ENCODE results near the gene ARHGEF3.
A peak's percentile ranks its signal among the peaks of the same experiment; 100 is the strongest.

Gene ARHGEF3

GRCh38 chr3:56795097-56795828 lies 6.5 kb downstream of the ARHGEF3 start:
- DNase-seq, result no peak

GRCh38 chr3:56792193-56792592 lies 9.6 kb downstream of the ARHGEF3 start:
- no peak for DNase-seq

- no peak for DNase-seq
Measured at GRCh38 chr3:56790016-56790821, 11.5 kb downstream of the ARHGEF3 start.

- DNase-seq, result no peak
Measured at GRCh38 chr3:56789076-56789475, 12.7 kb downstream of the ARHGEF3 start.

GRCh38 chr3:56788521-56788920 lies 13.2 kb downstream of the ARHGEF3 start:
- no peak for DNase-seq

GRCh38 chr3:56787784-56788256 lies 13.9 kb downstream of the ARHGEF3 start:
- DNase-seq, result no peak

GRCh38 chr3:56787258-56787775 lies 14.4 kb downstream of the ARHGEF3 start:
- no peak for DNase-seq

GRCh38 chr3:56785499-56785898 lies 16.2 kb downstream of the ARHGEF3 start:
- no peak for DNase-seq

GRCh38 chr3:56784448-56785001 lies 17.2 kb downstream of the ARHGEF3 start:
- DNase-seq, result no peak

GRCh38 chr3:56783644-56784447 lies 17.9 kb downstream of the ARHGEF3 start:
- DNase-seq, result peak; percentile 50

GRCh38 chr3:56782906-56783305 lies 18.8 kb downstream of the ARHGEF3 start:
- DNase-seq, result no peak

GRCh38 chr3:56782215-56782614 lies 19.5 kb downstream of the ARHGEF3 start:
- no peak for DNase-seq

GRCh38 chr3:56781762-56782161 lies 20.0 kb downstream of the ARHGEF3 start:
- no peak for DNase-seq

- no peak for DNase-seq
Measured at GRCh38 chr3:56780936-56781335, 20.8 kb downstream of the ARHGEF3 start.

- no peak for DNase-seq
Measured at GRCh38 chr3:56778893-56779292, 22.9 kb downstream of the ARHGEF3 start.

GRCh38 chr3:56776556-56776950 lies 25.2 kb downstream of the ARHGEF3 start:
- no peak for DNase-seq

GRCh38 chr3:56775838-56776555 lies 25.8 kb downstream of the ARHGEF3 start:
- no peak for DNase-seq

- no peak for DNase-seq
Measured at GRCh38 chr3:56775445-56775837, 26.3 kb downstream of the ARHGEF3 start.

GRCh38 chr3:56773986-56774385 lies 27.8 kb downstream of the ARHGEF3 start:
- DNase-seq, result no peak

GRCh38 chr3:56772952-56773938 lies 28.5 kb downstream of the ARHGEF3 start:
- DNase-seq, result no peak

- DNase-seq, result no peak
Measured at GRCh38 chr3:56771376-56771775, 30.4 kb downstream of the ARHGEF3 start.

All from stimulated activated CD4-positive, alpha-beta T cell treated with anti-CD3 and anti-CD28 coated beads, Interleukin-4, amount 100 ng/mL, for 1 hour (primary cell).